HepG2 (cell line): Measurements from ENCODE around the gene PET100. TPM values are rescaled to one million over a fixed set of nuclear protein-coding genes. Genes with fewer than 3 reads are reported as not detected.

Experiments used
- ARNT ChIP-seq: fragments of 450-650 bp; IDR thresholded peaks from 2 replicates; pipeline ENCODE4 v1.6.1; 2017
- FOSL1 ChIP-seq: sonication (generic); formaldehyde crosslinking; IDR thresholded peaks from 2 replicates; pipeline ENCODE4 v1.9.0; 2021; ENCODE audit warnings: missing genetic modification reagents, borderline replicate concordance
- GTF2F1 ChIP-seq: fragments of 150-350 bp; IDR thresholded peaks from 2 replicates; pipeline ENCODE4 v1.6.1; 2014; ENCODE audit warnings: low read length
- KDM5B ChIP-seq: sonication (generic); formaldehyde crosslinking; IDR thresholded peaks from 2 replicates; pipeline ENCODE4 v1.4.0; 2020; ENCODE audit warnings: missing genetic modification reagents, mild to moderate bottlenecking, borderline replicate concordance
- RBM22 ChIP-seq: fragments of 200-400 bp; formaldehyde crosslinking; optimal IDR thresholded peaks from 2 replicates; pipeline ENCODE3; 2017; ENCODE audit warnings: mild to moderate bottlenecking, low read length, moderate library complexity
- SP1 ChIP-seq, 2 experiments: fragments of 450-650 bp in 1 of 2; sonication (generic) in 1 of 2; formaldehyde crosslinking in 1 of 2; IDR thresholded peaks; 2 replicates each; pipeline versions ENCODE4 v1.4.0 to v1.6.1; 2016 to 2020; ENCODE audit warnings: missing genetic modification reagents in 1 of 2
- TSC22D2 ChIP-seq: sonication (generic); formaldehyde crosslinking; IDR thresholded peaks from 2 replicates; pipeline ENCODE4 v1.5.1; 2020; ENCODE audit warnings: missing genetic modification reagents, mild to moderate bottlenecking, borderline replicate concordance
- ZFP36L2 ChIP-seq: sonication (generic); formaldehyde crosslinking; IDR thresholded peaks from 2 replicates; pipeline ENCODE4 v1.4.0; 2020; ENCODE audit warnings: missing genetic modification reagents
- ZNF614 ChIP-seq: IDR thresholded peaks from 2 replicates; pipeline ENCODE4 v1.6.1; 2018; ENCODE audit warnings: missing biosample characterization, missing genetic modification reagents, inconsistent platforms, borderline replicate concordance
- polyA plus RNA-seq, 8 experiments: library from polyadenylated mRNA; depleted of rRNA in 3 of 8; stranded (reverse) in 7 of 8; unstranded in 1 of 8; fragments of >200 nt; fragmentation: Illumina TruSeq in 4 of 8; extraction: Trizol in 4 of 8; gene quantifications; 2 replicates each; pipeline versions ENCODE4 v1.2.1 to v1.2.3, GENCODE V29; 2011 to 2016; ENCODE audit warnings: low read depth in 4 of 8, missing spikeins in 1 of 8, mixed read lengths in 1 of 8; ENCODE audit not compliant: insufficient read depth in 1 of 8
- total RNA-seq, 5 experiments: library from RNA; depleted of rRNA; stranded (reverse); fragments of >200 nt; fragmentation: Illumina TruSeq; extraction: Trizol; gene quantifications; 2 replicates each; pipeline ENCODE4 v1.2.3, GENCODE V29; 2016; ENCODE audit warnings: low read depth in 1 of 5
- TF ChIP-seq, protein P1 (sequence below): sonication (generic); formaldehyde crosslinking; IDR thresholded peaks from 2 replicates; pipeline ENCODE4 v1.9.0; 2021; ENCODE audit warnings: missing genetic modification reagents, mild to moderate bottlenecking, borderline replicate concordance
- TF ChIP-seq, protein P2 (sequence below): IDR thresholded peaks from 2 replicates; pipeline ENCODE4 v1.6.1; 2012; ENCODE audit warnings: low read length, improper control_type of control experiment
- TF ChIP-seq, protein P3 (sequence below): IDR thresholded peaks from 2 replicates; pipeline ENCODE4 v1.6.1; 2012; ENCODE audit warnings: inconsistent platforms
- TF ChIP-seq, protein P4 (sequence below): sonication (generic); formaldehyde crosslinking; IDR thresholded peaks from 2 replicates; pipeline ENCODE4 v1.4.0; 2020; ENCODE audit warnings: low read depth, missing genetic modification reagents
- TF ChIP-seq, protein P5 (sequence below): IDR thresholded peaks from 2 replicates; pipeline ENCODE4 v1.4.0; 2020; ENCODE audit warnings: mild to moderate bottlenecking, missing genetic modification reagents
- TF ChIP-seq, protein P6 (sequence below): IDR thresholded peaks from 2 replicates; pipeline ENCODE4 v1.6.1; 2016; ENCODE audit warnings: low read depth, borderline replicate concordance

Gene PET100
- total and polyA plus RNA-seq, 2 of the 13 experiments (the other 11 are each of a cell fraction or from before 2014, with no cell fraction given), result 22.3 to 66.5 TPM

DNA sequence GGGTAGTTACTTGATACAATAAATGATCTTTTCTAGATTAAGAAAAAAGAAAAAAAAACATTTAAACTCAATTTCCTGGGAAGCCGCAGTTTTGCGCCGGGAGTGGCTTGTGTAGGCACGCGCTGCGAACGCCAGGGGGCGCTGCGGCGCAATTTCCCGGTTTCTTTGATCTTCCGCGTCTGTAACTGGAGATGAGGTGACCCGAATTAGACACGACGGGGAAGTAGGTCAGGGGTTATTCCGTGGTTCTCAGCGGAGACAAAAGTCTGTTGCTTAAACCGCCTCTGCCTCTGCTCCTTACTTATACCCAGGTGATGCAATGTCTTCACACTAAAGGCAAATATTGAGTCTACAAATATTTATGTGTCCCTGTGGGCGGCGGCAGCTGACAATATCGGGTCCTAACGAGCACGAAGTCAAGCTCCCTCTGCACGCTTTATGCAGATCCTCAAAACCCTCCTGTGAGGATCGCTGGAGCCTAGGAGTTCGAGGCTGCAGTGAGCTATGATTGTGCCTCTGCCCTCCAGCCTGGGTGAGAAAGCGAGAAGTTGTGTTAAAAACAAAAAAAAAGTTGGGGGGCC, 22.6 kb downstream of the PET100 start (continued):
- TF ChIP-seq, protein P1, sequence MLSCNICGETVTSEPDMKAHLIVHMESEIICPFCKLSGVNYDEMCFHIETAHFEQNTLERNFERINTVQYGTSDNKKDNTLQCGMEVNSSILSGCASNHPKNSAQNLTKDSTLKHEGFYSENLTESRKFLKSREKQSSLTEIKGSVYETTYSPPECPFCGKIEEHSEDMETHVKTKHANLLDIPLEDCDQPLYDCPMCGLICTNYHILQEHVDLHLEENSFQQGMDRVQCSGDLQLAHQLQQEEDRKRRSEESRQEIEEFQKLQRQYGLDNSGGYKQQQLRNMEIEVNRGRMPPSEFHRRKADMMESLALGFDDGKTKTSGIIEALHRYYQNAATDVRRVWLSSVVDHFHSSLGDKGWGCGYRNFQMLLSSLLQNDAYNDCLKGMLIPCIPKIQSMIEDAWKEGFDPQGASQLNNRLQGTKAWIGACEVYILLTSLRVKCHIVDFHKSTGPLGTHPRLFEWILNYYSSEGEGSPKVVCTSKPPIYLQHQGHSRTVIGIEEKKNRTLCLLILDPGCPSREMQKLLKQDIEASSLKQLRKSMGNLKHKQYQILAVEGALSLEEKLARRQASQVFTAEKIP (CRISPR knock-in tag), result no peak
- TF ChIP-seq RBM22, result no peak
- no peak for TF ChIP-seq FOSL1
- no peak; the same call in 1 of the 2 replicates for TF ChIP-seq KDM5B (CRISPR knock-in tag)
- TF ChIP-seq SP1 (IDR thresholded peaks at IDR 0.05), result no peak
- TF ChIP-seq SP1 (CRISPR knock-in tag; IDR thresholded peaks at IDR 0.05), result no peak; the same call in 1 of the 2 replicates
- peak; percentile 97 for TF ChIP-seq ZNF614 (CRISPR knock-in tag)
- TF ChIP-seq, protein P2, sequence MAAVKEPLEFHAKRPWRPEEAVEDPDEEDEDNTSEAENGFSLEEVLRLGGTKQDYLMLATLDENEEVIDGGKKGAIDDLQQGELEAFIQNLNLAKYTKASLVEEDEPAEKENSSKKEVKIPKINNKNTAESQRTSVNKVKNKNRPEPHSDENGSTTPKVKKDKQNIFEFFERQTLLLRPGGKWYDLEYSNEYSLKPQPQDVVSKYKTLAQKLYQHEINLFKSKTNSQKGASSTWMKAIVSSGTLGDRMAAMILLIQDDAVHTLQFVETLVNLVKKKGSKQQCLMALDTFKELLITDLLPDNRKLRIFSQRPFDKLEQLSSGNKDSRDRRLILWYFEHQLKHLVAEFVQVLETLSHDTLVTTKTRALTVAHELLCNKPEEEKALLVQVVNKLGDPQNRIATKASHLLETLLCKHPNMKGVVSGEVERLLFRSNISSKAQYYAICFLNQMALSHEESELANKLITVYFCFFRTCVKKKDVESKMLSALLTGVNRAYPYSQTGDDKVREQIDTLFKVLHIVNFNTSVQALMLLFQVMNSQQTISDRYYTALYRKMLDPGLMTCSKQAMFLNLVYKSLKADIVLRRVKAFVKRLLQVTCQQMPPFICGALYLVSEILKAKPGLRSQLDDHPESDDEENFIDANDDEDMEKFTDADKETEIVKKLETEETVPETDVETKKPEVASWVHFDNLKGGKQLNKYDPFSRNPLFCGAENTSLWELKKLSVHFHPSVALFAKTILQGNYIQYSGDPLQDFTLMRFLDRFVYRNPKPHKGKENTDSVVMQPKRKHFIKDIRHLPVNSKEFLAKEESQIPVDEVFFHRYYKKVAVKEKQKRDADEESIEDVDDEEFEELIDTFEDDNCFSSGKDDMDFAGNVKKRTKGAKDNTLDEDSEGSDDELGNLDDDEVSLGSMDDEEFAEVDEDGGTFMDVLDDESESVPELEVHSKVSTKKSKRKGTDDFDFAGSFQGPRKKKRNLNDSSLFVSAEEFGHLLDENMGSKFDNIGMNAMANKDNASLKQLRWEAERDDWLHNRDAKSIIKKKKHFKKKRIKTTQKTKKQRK, result no peak
- TF ChIP-seq, protein P3, sequence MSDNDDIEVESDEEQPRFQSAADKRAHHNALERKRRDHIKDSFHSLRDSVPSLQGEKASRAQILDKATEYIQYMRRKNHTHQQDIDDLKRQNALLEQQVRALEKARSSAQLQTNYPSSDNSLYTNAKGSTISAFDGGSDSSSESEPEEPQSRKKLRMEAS, result peak; percentile 53; the same call in 1 of the 2 replicates
- TF ChIP-seq ARNT, result no peak
- no peak for TF ChIP-seq ZFP36L2 (CRISPR knock-in tag)
- TF ChIP-seq, protein P4, sequence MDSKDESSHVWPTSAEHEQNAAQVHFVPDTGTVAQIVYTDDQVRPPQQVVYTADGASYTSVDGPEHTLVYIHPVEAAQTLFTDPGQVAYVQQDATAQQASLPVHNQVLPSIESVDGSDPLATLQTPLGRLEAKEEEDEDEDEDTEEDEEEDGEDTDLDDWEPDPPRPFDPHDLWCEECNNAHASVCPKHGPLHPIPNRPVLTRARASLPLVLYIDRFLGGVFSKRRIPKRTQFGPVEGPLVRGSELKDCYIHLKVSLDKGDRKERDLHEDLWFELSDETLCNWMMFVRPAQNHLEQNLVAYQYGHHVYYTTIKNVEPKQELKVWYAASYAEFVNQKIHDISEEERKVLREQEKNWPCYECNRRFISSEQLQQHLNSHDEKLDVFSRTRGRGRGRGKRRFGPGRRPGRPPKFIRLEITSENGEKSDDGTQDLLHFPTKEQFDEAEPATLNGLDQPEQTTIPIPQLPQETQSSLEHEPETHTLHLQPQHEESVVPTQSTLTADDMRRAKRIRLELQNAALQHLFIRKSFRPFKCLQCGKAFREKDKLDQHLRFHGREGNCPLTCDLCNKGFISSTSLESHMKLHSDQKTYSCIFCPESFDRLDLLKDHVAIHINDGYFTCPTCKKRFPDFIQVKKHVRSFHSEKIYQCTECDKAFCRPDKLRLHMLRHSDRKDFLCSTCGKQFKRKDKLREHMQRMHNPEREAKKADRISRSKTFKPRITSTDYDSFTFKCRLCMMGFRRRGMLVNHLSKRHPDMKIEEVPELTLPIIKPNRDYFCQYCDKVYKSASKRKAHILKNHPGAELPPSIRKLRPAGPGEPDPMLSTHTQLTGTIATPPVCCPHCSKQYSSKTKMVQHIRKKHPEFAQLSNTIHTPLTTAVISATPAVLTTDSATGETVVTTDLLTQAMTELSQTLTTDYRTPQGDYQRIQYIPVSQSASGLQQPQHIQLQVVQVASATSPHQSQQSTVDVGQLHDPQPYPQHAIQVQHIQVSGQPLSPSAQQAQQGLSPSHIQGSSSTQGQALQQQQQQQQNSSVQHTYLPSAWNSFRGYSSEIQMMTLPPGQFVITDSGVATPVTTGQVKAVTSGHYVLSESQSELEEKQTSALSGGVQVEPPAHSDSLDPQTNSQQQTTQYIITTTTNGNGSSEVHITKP (CRISPR knock-in tag), result peak; percentile 46; the same call in 1 of the 2 replicates
- TF ChIP-seq GTF2F1, result no peak
- TF ChIP-seq TSC22D2, result 0 out of 2 replicates have a peak, but pooled peaks have one; percentile 58
- TF ChIP-seq, protein P5, sequence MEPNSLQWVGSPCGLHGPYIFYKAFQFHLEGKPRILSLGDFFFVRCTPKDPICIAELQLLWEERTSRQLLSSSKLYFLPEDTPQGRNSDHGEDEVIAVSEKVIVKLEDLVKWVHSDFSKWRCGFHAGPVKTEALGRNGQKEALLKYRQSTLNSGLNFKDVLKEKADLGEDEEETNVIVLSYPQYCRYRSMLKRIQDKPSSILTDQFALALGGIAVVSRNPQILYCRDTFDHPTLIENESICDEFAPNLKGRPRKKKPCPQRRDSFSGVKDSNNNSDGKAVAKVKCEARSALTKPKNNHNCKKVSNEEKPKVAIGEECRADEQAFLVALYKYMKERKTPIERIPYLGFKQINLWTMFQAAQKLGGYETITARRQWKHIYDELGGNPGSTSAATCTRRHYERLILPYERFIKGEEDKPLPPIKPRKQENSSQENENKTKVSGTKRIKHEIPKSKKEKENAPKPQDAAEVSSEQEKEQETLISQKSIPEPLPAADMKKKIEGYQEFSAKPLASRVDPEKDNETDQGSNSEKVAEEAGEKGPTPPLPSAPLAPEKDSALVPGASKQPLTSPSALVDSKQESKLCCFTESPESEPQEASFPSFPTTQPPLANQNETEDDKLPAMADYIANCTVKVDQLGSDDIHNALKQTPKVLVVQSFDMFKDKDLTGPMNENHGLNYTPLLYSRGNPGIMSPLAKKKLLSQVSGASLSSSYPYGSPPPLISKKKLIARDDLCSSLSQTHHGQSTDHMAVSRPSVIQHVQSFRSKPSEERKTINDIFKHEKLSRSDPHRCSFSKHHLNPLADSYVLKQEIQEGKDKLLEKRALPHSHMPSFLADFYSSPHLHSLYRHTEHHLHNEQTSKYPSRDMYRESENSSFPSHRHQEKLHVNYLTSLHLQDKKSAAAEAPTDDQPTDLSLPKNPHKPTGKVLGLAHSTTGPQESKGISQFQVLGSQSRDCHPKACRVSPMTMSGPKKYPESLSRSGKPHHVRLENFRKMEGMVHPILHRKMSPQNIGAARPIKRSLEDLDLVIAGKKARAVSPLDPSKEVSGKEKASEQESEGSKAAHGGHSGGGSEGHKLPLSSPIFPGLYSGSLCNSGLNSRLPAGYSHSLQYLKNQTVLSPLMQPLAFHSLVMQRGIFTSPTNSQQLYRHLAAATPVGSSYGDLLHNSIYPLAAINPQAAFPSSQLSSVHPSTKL (CRISPR knock-in tag), result peak; percentile 97
- TF ChIP-seq, protein P6, sequence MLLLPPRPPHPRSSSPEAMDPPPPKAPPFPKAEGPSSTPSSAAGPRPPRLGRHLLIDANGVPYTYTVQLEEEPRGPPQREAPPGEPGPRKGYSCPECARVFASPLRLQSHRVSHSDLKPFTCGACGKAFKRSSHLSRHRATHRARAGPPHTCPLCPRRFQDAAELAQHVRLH (CRISPR knock-in tag), result peak; percentile 30; the same call in 1 of the 2 replicates
